Measurements from ENCODE around the gene CLK1.
"Not testable (repeated sequence)": the region's sequence is repeated elsewhere in the genome, so short reads cannot be mapped to it uniquely, and the experiment has no call there.

CLK1 gene

DNA sequence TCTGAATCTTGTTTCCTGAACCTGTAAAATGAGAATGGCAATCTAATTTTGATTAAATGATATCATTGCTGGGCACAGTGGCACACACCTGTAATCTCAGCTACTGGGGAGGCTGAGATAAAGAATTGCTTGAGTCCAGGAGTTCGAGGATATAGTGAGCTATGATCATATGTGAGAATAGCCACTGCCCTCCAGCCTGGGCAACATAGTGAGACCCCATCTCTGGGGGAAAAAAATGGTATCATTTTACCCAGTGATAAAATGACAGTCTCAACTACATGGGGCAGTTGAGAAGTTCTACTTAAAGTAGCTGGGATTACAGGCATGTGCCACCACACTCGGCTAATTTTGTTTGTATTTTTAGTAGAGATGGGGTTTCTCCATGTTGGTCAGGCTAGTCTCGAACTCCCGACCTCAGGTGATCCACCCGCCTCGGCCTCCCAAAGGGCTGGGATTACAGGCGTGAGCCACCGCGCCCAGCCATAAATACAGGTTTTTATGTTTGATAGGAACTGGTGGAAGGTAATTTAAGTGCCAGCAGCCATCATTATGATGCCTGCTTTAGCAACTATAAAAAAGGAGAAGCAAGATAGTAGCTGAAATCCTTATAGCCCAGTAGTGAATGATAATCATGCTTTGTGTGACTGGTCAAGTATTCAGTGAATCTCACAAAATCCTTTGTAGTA lies 35.7 kb downstream of the CLK1 start:
- ChIA-PET CTCF (interaction anchor here (1.1 to 1.3 kb wide), 3 partner anchors 9 to 116 kb away, joined by 3 to 4 read pairs (median 3); no protein-coding TSS in a partner anchor), POLR2A (interaction anchor here (0.6 kb wide), 1 partner anchor 50 kb away, joined by 4 read pairs; no protein-coding TSS in a partner anchor)
- H3K4me3 ChIP-seq (ENCODE audit: low read depth, low read length), result no peak overlapping the region
- DNase-seq (ENCODE audit: low read depth, low spot score), result no peak
- TF ChIP-seq, protein P1, sequence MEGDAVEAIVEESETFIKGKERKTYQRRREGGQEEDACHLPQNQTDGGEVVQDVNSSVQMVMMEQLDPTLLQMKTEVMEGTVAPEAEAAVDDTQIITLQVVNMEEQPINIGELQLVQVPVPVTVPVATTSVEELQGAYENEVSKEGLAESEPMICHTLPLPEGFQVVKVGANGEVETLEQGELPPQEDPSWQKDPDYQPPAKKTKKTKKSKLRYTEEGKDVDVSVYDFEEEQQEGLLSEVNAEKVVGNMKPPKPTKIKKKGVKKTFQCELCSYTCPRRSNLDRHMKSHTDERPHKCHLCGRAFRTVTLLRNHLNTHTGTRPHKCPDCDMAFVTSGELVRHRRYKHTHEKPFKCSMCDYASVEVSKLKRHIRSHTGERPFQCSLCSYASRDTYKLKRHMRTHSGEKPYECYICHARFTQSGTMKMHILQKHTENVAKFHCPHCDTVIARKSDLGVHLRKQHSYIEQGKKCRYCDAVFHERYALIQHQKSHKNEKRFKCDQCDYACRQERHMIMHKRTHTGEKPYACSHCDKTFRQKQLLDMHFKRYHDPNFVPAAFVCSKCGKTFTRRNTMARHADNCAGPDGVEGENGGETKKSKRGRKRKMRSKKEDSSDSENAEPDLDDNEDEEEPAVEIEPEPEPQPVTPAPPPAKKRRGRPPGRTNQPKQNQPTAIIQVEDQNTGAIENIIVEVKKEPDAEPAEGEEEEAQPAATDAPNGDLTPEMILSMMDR (IDR thresholded peaks at IDR 0.05; ENCODE audit: insufficient read depth, low read length, missing control alignments), result no peak

GRCh38 chr2:200828104-200828503 lies 36.4 kb downstream of the CLK1 start:
- TF ChIP-seq, protein P1 (IDR thresholded peaks at IDR 0.05; ENCODE audit: insufficient read depth, low read length, missing control alignments), result no peak
- DNase-seq (ENCODE audit: low read depth, low spot score), result no peak
- no peak overlapping the region for H3K4me3 ChIP-seq (ENCODE audit: low read depth, low read length)
- POLR2A ChIA-PET, result interaction anchor here (0.6 to 0.9 kb wide), 2 partner anchors 12 to 14 kb away, joined by 3 read pairs; no protein-coding TSS in a partner anchor
- CTCF ChIA-PET, result interaction anchor here (1.1 to 1.5 kb wide), 3 partner anchors 9 to 115 kb away, joined by 3 to 4 read pairs (median 3); no protein-coding TSS in a partner anchor

GRCh38 chr2:200821686-200822245 lies 42.7 kb downstream of the CLK1 start:
- ChIA-PET CTCF (no interaction called here), POLR2A (no interaction called here)

GRCh38 chr2:200820573-200821234 lies 43.8 kb downstream of the CLK1 start:
- POLR2A ChIA-PET, result interaction anchor here (0.6 kb wide), 1 partner anchor 11 kb away, joined by 3 read pairs; no protein-coding TSS in a partner anchor

More at GRCh38 chr2:200821686-200822245, 42.7 kb downstream of the CLK1 start:
- DNase-seq (ENCODE audit: low read depth, low spot score), result no peak
- TF ChIP-seq, protein P1 (IDR thresholded peaks at IDR 0.05; ENCODE audit: insufficient read depth, low read length, missing control alignments), result no peak
- H3K4me3 ChIP-seq (ENCODE audit: low read depth, low read length), result no peak overlapping the region

GRCh38 chr2:200818732-200819131 lies 45.7 kb downstream of the CLK1 start:
- ChIA-PET POLR2A (interaction anchor here (0.5 to 1.1 kb wide), 3 partner anchors 31 to 62 kb away, joined by 3 to 4 read pairs (median 3); partner anchors contain the start of gene CLK1), CTCF (interaction anchor here (1.0 to 1.9 kb wide), 7 partner anchors 9 to 112 kb away, joined by 3 to 10 read pairs (median 3); no protein-coding TSS in a partner anchor)
- H3K4me3 ChIP-seq (ENCODE audit: low read depth, low read length); DNase-seq (ENCODE audit: low read depth, low spot score): not testable (repeated sequence)

More at GRCh38 chr2:200820573-200821234, 43.8 kb downstream of the CLK1 start:
- CTCF ChIA-PET, result interaction anchor here (1.9 kb wide), 1 partner anchor 7 kb away, joined by 4 read pairs; no protein-coding TSS in a partner anchor
- no peak for DNase-seq (ENCODE audit: low read depth, low spot score)
- no peak overlapping the region for H3K4me3 ChIP-seq (ENCODE audit: low read depth, low read length)
- TF ChIP-seq, protein P1 (IDR thresholded peaks at IDR 0.05; ENCODE audit: insufficient read depth, low read length, missing control alignments), result no peak

DNA sequence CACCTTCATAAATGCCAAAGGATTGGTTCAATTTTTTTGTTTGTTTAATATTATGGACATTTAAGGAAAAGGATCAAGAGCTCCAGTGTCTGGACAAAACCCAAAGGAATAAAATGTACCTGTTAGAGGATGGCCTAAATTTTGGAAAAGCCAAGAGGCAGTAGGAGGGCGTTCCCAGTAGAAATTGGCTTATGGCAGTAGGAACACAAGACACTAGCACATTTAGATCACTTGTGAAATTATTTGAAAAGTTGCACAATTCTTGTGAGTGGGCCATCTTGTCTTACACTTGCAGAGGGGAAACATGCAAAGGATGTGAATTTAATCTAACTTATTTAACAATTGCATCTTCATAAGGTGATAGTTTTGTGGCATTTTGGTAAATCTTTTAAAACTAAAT lies 49.5 kb downstream of the CLK1 start:
- no peak overlapping the region for H3K4me3 ChIP-seq (ENCODE audit: low read depth, low read length)
- CTCF ChIA-PET, result interaction anchor here (0.9 to 2.6 kb wide), 4 partner anchors 10 to 102 kb away, joined by 3 to 8 read pairs (median 4); no protein-coding TSS in a partner anchor
- POLR2A ChIA-PET, result interaction anchor here (1.6 kb wide), 1 partner anchor 49 kb away, joined by 5 read pairs; the partner anchor contains the start of gene CLK1
- DNase-seq (ENCODE audit: low read depth, low spot score), result no peak
- TF ChIP-seq, protein P1 (IDR thresholded peaks at IDR 0.05; ENCODE audit: insufficient read depth, low read length, missing control alignments), result no peak

Measured in AG04449 (cell line).